OCI-LY3 (cell line): ENCODE results near the gene LDLRAD4.

Source experiments
- H2AFZ ChIP-seq: fragments of 200-600, 300-600 bp; shearing (Covaris generic); 2 replicates; pipeline ENCODE4 v1.6.0; 2014; ENCODE audit warnings: antibody characterized with exemption, low read depth, low read length
- H3K27ac ChIP-seq: fragments of 200-600, 300-600 bp; sonication (generic); 2 replicates; pipeline ENCODE4 v1.5.1; 2014; ENCODE audit warnings: mild to moderate bottlenecking, low read length, moderate library complexity, mixed read lengths
- H3K27me3 ChIP-seq: fragments of 200-600, 300-600 bp; sonication (generic); 2 replicates; pipeline ENCODE4 v1.6.1; 2014; ENCODE audit warnings: low read depth, low read length, mixed read lengths
- H3K36me3 ChIP-seq: fragments of 200-600, 300-600 bp; sonication (generic); replicated peaks from 2 replicates; pipeline ENCODE3; 2014; ENCODE audit warnings: low read depth, low read length, mixed read lengths
- H3K4me1 ChIP-seq: fragments of 300-600, 200-600 bp; sonication (generic); 2 replicates; pipeline ENCODE4 v1.6.1; 2014; ENCODE audit warnings: low read length, mixed read lengths
- H3K4me2 ChIP-seq: fragments of 200-600, 300-600 bp; sonication (generic); 2 replicates; pipeline ENCODE4 v1.6.1; 2014; ENCODE audit warnings: low read length, mixed read lengths
- H3K4me3 ChIP-seq: fragments of 300-600, 200-600 bp; sonication (generic); 2 replicates; pipeline ENCODE4 v1.5.1; 2014; ENCODE audit warnings: antibody characterized with exemption, mild to moderate bottlenecking, low read length, moderate library complexity
- H3K79me2 ChIP-seq: fragments of 300-600, 200-600 bp; shearing (Covaris generic); 2 replicates; pipeline ENCODE4 v1.6.1; 2014; ENCODE audit warnings: mild to moderate bottlenecking, low read length, mixed read lengths
- H3K9ac ChIP-seq: fragments of 300-600, 200-600 bp; shearing (Covaris generic); 2 replicates; pipeline ENCODE4 v1.6.0; 2014; ENCODE audit warnings: mild to moderate bottlenecking, low read length, moderate library complexity
- H3K9me3 ChIP-seq: fragments of 200-600, 300-600 bp; shearing (Covaris generic); 2 replicates; pipeline ENCODE4 v1.6.1; 2014; ENCODE audit warnings: low read length, mixed read lengths; ENCODE audit not compliant: insufficient read depth
- H4K20me1 ChIP-seq: fragments of 200-600, 300-600 bp; sonication (generic); 2 replicates; pipeline ENCODE4 v1.6.1; 2016; ENCODE audit warnings: low read length, mixed read lengths; ENCODE audit not compliant: insufficient read depth
- EZH2phosphoT487 ChIP-seq: fragments of 200-600 bp; shearing (Covaris generic); IDR thresholded peaks from 2 replicates; pipeline ENCODE4 v1.6.1; 2018; ENCODE audit warnings: antibody characterized with exemption, mixed run types, low read depth
- TF ChIP-seq, protein P1 (sequence below): fragments of 200-600, 300-600 bp; sonication (generic); IDR thresholded peaks from 2 replicates; pipeline ENCODE4 v1.5.1; 2014; ENCODE audit warnings: antibody characterized with exemption, low read length, low read depth

Gene LDLRAD4

DNA sequence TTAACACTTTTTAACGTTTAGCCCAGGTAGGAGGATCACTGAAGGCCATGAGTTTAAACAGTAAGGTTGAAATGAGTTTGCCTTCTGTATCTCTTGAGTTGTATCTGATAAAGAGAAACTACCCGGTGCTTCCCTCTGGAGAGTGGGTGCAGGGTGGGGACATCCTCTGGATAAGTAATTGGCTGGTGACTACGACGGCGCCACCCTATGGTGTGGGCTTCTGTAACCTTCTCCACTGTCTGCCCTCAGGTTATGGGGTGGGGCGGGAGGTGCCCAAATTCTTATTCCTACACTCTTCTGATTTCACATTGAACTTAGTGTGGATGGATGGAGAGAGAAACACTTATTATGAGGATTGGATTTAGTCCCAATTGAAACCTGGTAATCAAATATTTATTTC lies 68.8 kb downstream of the LDLRAD4 start:
- Histone ChIP-seq H3K79me2 (no peaks in the 10 kb centered on the region), H3K4me2 (no peak overlapping the region), H3K27ac (no peak overlapping the region), H3K27me3 (peaks cover 16% of the 10 kb centered on the region; the same call in 1 of the 2 replicates), H2AFZ (no peak overlapping the region), H4K20me1 (no peaks in the 10 kb centered on the region), H3K9me3 (no peaks in the 10 kb centered on the region), H3K9ac (no peak overlapping the region), H3K4me3 (no peak overlapping the region), H3K36me3 (no peaks in the 10 kb centered on the region), H3K4me1 (no peaks in the 10 kb centered on the region)
- TF ChIP-seq EZH2phosphoT487, result no peak
- TF ChIP-seq, protein P1, sequence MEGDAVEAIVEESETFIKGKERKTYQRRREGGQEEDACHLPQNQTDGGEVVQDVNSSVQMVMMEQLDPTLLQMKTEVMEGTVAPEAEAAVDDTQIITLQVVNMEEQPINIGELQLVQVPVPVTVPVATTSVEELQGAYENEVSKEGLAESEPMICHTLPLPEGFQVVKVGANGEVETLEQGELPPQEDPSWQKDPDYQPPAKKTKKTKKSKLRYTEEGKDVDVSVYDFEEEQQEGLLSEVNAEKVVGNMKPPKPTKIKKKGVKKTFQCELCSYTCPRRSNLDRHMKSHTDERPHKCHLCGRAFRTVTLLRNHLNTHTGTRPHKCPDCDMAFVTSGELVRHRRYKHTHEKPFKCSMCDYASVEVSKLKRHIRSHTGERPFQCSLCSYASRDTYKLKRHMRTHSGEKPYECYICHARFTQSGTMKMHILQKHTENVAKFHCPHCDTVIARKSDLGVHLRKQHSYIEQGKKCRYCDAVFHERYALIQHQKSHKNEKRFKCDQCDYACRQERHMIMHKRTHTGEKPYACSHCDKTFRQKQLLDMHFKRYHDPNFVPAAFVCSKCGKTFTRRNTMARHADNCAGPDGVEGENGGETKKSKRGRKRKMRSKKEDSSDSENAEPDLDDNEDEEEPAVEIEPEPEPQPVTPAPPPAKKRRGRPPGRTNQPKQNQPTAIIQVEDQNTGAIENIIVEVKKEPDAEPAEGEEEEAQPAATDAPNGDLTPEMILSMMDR, result no peak

DNA sequence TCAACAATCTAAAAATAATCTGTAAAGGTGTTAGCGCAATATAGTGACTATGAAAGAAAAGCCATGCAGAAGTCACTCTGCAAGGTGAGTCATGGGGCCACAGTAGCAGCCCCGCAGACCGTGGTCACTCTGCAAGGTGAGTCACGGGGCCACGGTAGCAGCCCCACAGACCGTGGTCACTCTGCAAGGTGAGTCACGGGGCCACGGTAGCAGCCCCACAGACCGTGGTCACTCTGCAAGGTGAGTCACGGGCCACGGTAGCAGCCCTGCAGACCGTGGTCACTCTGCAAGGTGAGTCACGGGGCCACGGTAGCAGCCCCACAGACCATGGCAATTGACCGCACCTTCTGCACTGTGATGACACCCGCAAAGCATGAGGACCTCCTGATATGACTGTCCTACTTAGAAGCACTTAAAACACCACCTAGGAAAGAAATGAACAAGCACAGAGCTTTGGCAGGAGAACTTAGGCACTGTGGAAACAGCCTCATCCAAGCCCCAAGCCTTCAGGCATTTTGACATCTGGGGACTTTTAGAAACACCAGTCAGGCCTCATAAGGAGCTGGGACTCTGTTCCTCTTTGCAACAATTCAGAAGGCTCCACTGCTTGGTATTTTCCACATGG lies 70.1 kb downstream of the LDLRAD4 start:
- TF ChIP-seq EZH2phosphoT487, result no peak
- TF ChIP-seq, protein P1, result no peak
- Histone ChIP-seq H3K4me3 (no peak overlapping the region), H3K9me3 (no peaks in the 10 kb centered on the region), H3K36me3 (no peaks in the 10 kb centered on the region), H3K4me2 (no peak overlapping the region), H3K9ac (no peak overlapping the region), H3K27ac (no peak overlapping the region), H3K79me2 (no peaks in the 10 kb centered on the region), H2AFZ (no peak overlapping the region), H3K27me3 (peaks cover 25% of the 10 kb centered on the region; the same call in 1 of the 2 replicates), H4K20me1 (no peaks in the 10 kb centered on the region), H3K4me1 (no peaks in the 10 kb centered on the region)

DNA sequence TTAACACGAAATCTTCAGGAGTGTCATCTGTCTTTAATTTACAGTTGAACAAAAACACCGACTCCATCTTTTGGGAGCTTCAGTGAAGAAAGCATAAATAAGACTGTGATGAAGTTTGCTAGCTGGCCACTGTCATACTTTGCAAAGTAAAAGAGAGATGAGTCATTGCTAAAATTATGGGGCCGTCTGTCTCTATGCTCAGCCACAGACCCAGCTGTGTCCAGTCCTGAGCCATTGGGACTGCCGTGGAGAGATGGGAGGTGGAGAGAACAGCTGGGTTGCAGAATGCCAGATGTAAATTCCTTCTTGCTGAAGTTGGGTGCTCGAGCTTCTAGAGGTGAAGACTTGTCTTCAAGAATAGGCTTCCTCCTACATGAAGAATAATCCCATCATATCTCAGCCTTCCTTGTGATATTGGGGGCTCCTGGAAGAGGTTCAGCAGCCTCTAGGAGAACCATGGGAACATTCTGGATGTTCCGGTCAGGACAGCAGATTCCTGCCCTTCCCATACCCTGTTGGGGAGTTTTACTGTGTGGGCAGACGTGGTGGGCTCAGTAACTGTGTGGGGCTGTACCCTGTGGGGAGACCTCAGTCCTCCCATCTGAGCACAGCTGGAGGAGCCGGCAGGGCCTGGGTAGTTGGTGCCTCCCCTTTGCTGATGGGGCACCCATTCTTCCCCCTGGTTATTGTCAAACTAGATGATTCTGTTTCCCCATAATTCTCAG lies 71.1 kb downstream of the LDLRAD4 start:
- Histone ChIP-seq H3K36me3 (no peaks in the 10 kb centered on the region), H3K4me2 (no peak overlapping the region), H3K4me3 (no peak overlapping the region), H2AFZ (no peak overlapping the region), H3K27me3 (peaks cover 17% of the 10 kb centered on the region; the same call in 1 of the 2 replicates), H4K20me1 (no peaks in the 10 kb centered on the region), H3K79me2 (no peaks in the 10 kb centered on the region), H3K9ac (no peak overlapping the region), H3K9me3 (no peaks in the 10 kb centered on the region), H3K4me1 (no peaks in the 10 kb centered on the region), H3K27ac (no peak overlapping the region)
- no peak for TF ChIP-seq EZH2phosphoT487
- TF ChIP-seq, protein P1, result no peak

DNA sequence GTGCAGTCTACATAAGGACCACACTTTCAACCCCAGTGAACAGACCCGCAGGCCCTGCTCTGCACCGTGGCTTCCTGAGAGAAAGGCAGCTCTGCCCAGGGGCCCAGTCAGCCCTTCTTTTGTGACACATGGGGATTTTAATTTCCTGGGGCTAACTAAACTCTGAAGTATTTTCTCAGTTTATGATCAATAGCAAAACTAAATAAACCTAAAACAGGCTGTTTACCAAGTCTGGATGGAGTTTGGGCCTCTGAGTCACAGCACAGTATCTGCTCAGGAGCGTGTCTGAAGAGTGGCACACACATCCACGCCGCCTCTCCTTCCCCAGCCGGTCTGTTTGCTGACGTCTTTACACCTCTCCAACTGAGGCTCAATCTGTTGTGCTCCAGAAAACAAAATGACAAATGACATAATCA lies 72.3 kb downstream of the LDLRAD4 start:
- Histone ChIP-seq H3K9me3 (no peaks in the 10 kb centered on the region), H4K20me1 (no peaks in the 10 kb centered on the region), H3K79me2 (no peaks in the 10 kb centered on the region), H3K27me3 (peaks cover 14% of the 10 kb centered on the region; the same call in 1 of the 2 replicates), H3K36me3 (no peaks in the 10 kb centered on the region), H3K4me3 (no peak overlapping the region), H2AFZ (no peak overlapping the region), H3K4me1 (no peaks in the 10 kb centered on the region), H3K27ac (no peak overlapping the region), H3K9ac (no peak overlapping the region), H3K4me2 (no peak overlapping the region)
- no peak for TF ChIP-seq EZH2phosphoT487
- TF ChIP-seq, protein P1, result no peak
